HepG2 (cell line): ENCODE data around the gene KIAA1191. TPM values are rescaled to one million over a fixed set of nuclear protein-coding genes. Genes with fewer than 3 reads are reported as not detected.
A peak's percentile ranks its signal among the peaks of the same experiment; 100 is the strongest.

Experiments used
- CHD4 ChIP-seq: fragments of 200-600 bp; sonication (generic); IDR thresholded peaks from 2 replicates; pipeline ENCODE4 v1.7.0; 2017; ENCODE audit warnings: mild to moderate bottlenecking, low read length, borderline replicate concordance
- DMAP1 ChIP-seq: IDR thresholded peaks from 2 replicates; pipeline ENCODE4 v1.6.1; 2016
- EP300 ChIP-seq, 3 experiments: sonication (generic) in 1 of 3; formaldehyde crosslinking in 1 of 3; IDR thresholded peaks; 2 replicates each; pipeline versions ENCODE4 v1.5.1 to v1.6.1; 2011 to 2020; ENCODE audit warnings: low read depth in 2 of 3, low read length in 2 of 3, borderline replicate concordance in 1 of 3, improper control_type of control experiment in 1 of 3, mild to moderate bottlenecking in 1 of 3, missing genetic modification reagents in 1 of 3, moderate library complexity in 1 of 3
- HMG20A ChIP-seq: IDR thresholded peaks from 2 replicates; pipeline ENCODE4 v1.6.1; 2016; ENCODE audit warnings: borderline replicate concordance
- HMG20B ChIP-seq: conservative IDR thresholded peaks from 2 replicates; pipeline ENCODE4 v1.6.1; 2016; ENCODE audit warnings: missing genetic modification reagents, missing compliant biosample characterization
- HNF4G ChIP-seq, 2 experiments: sonication (generic) in 1 of 2; formaldehyde crosslinking in 1 of 2; IDR thresholded peaks; 2 replicates each; pipeline versions ENCODE4 v1.4.0 to v1.6.1; 2011 to 2020; ENCODE audit warnings: borderline replicate concordance in 2 of 2, low read depth in 2 of 2, mild to moderate bottlenecking in 2 of 2, low read length in 1 of 2, missing genetic modification reagents in 1 of 2, moderate library complexity in 1 of 2
- PATZ1 ChIP-seq: sonication (generic); formaldehyde crosslinking; IDR thresholded peaks from 2 replicates; pipeline ENCODE4 v1.4.0; 2020; ENCODE audit warnings: missing genetic modification reagents
- PLRG1 ChIP-seq: fragments of 450-650 bp; conservative IDR thresholded peaks from 2 replicates; pipeline ENCODE4 v1.6.1; 2016
- SNAPC2 ChIP-seq: sonication (generic); formaldehyde crosslinking; IDR thresholded peaks from 2 replicates; pipeline ENCODE4 v1.8.1; 2022; ENCODE audit warnings: mild to moderate bottlenecking, missing genetic modification reagents
- SNRNP70 ChIP-seq: fragments of 200-400 bp; formaldehyde crosslinking; IDR thresholded peaks from 2 replicates; pipeline ENCODE4 v1.6.1; 2017; ENCODE audit warnings: mild to moderate bottlenecking, low read depth, low read length, moderate library complexity
- TEAD3 ChIP-seq: optimal IDR thresholded peaks from 2 replicates; pipeline ENCODE3; 2016; ENCODE audit warnings: borderline replicate concordance
- USF2 ChIP-seq, 2 experiments: sonication (generic) in 1 of 2; formaldehyde crosslinking in 1 of 2; IDR thresholded peaks; 2 replicates each; pipeline versions ENCODE4 v1.5.1 to v1.6.1; 2011 to 2020; ENCODE audit warnings: borderline replicate concordance in 1 of 2, low read depth in 1 of 2, low read length in 1 of 2, mild to moderate bottlenecking in 1 of 2, missing genetic modification reagents in 1 of 2, moderate library complexity in 1 of 2
- ZBTB14 ChIP-seq: sonication (generic); formaldehyde crosslinking; IDR thresholded peaks from 2 replicates; pipeline ENCODE4 v1.4.0; 2020; ENCODE audit warnings: missing genetic modification reagents
- ZNF205 ChIP-seq: IDR thresholded peaks from 2 replicates; pipeline ENCODE4 v1.6.1; 2018; ENCODE audit warnings: missing biosample characterization, missing genetic modification reagents
- ZNF256 ChIP-seq: sonication (generic); formaldehyde crosslinking; conservative IDR thresholded peaks from 2 replicates; pipeline ENCODE4 v1.4.0; 2020; ENCODE audit warnings: missing genetic modification reagents
- ZNF34 ChIP-seq: sonication (generic); formaldehyde crosslinking; IDR thresholded peaks from 2 replicates; pipeline ENCODE4 v1.4.0; 2020; ENCODE audit warnings: mild to moderate bottlenecking, missing genetic modification reagents, borderline replicate concordance
- ZNF512 ChIP-seq: sonication (generic); formaldehyde crosslinking; IDR thresholded peaks from 2 replicates; pipeline ENCODE4 v1.4.0; 2020; ENCODE audit warnings: mild to moderate bottlenecking, missing genetic modification reagents
- ZNF552 ChIP-seq: sonication (generic); formaldehyde crosslinking; IDR thresholded peaks from 2 replicates; pipeline ENCODE4 v1.9.0; 2022; ENCODE audit warnings: missing genetic modification reagents, mild to moderate bottlenecking, borderline replicate concordance
- ZNF597 ChIP-seq: sonication (generic); formaldehyde crosslinking; IDR thresholded peaks from 2 replicates; pipeline ENCODE4 v1.5.0; 2020; ENCODE audit warnings: missing genetic modification reagents
- polyA plus RNA-seq, 8 experiments: library from polyadenylated mRNA; depleted of rRNA in 3 of 8; stranded (reverse) in 7 of 8; unstranded in 1 of 8; fragments of >200 nt; fragmentation: Illumina TruSeq in 4 of 8; extraction: Trizol in 4 of 8; gene quantifications; 2 replicates each; pipeline versions ENCODE4 v1.2.1 to v1.2.3, GENCODE V29; 2011 to 2016; ENCODE audit warnings: low read depth in 4 of 8, missing spikeins in 1 of 8, mixed read lengths in 1 of 8; ENCODE audit not compliant: insufficient read depth in 1 of 8
- total RNA-seq, 5 experiments: library from RNA; depleted of rRNA; stranded (reverse); fragments of >200 nt; fragmentation: Illumina TruSeq; extraction: Trizol; gene quantifications; 2 replicates each; pipeline ENCODE4 v1.2.3, GENCODE V29; 2016; ENCODE audit warnings: low read depth in 1 of 5

KIAA1191 gene
- total and polyA plus RNA-seq, 2 of the 13 experiments (the other 11 are each of a cell fraction or from before 2014, with no cell fraction given): 63.6 to 103 TPM

- no peak for TF ChIP-seq ZBTB14 (CRISPR knock-in tag)
- TF ChIP-seq ZNF512 (CRISPR knock-in tag): no peak
- TF ChIP-seq ZNF552 (CRISPR knock-in tag): peak; percentile 90
- TF ChIP-seq TEAD3 (CRISPR knock-in tag): peak; percentile 56
- TF ChIP-seq PATZ1 (CRISPR knock-in tag): peak; percentile 78
- no peak for TF ChIP-seq HMG20A (CRISPR knock-in tag)
- TF ChIP-seq ZNF256 (CRISPR knock-in tag): no peak
- TF ChIP-seq HMG20B (CRISPR knock-in tag): no peak
- no peak for TF ChIP-seq ZNF597 (CRISPR knock-in tag)
- peak; percentile 52; the same call in 1 of the 2 replicates for TF ChIP-seq ZNF205 (CRISPR knock-in tag)
- peak; percentile 71; the same call in 1 of the 2 replicates for TF ChIP-seq ZNF34 (CRISPR knock-in tag)
- no peak for TF ChIP-seq PLRG1
- no peak for TF ChIP-seq CHD4
- peak; percentile 8; the same call in 1 of the 2 replicates for TF ChIP-seq HNF4G (IDR thresholded peaks at IDR 0.05; ENCODE audit: borderline replicate concordance, low read depth, low read length)
- peak; percentile 55; the same call in 1 of the 2 replicates for TF ChIP-seq HNF4G (CRISPR knock-in tag; IDR thresholded peaks at IDR 0.05; ENCODE audit: borderline replicate concordance, low read depth)
- no peak for TF ChIP-seq SNRNP70
- TF ChIP-seq DMAP1: peak; percentile 79; the same call in 1 of the 2 replicates
- TF ChIP-seq EP300 (IDR thresholded peaks at IDR 0.05; ENCODE audit: low read depth in 2 of 2, low read length in 2 of 2): peak in 1 of 2 experiments; percentile 49; a peak in 2 of 4 replicates
- 0 out of 2 replicates have a peak, but pooled peaks have one; percentile 44 for TF ChIP-seq EP300 (CRISPR knock-in tag; IDR thresholded peaks at IDR 0.05; ENCODE audit: borderline replicate concordance)
- TF ChIP-seq SNAPC2 (CRISPR knock-in tag): 0 out of 2 replicates have a peak, but pooled peaks have one; percentile 20
- TF ChIP-seq USF2 (IDR thresholded peaks at IDR 0.05; ENCODE audit: low read depth, low read length): no peak
- no peak for TF ChIP-seq USF2 (CRISPR knock-in tag; IDR thresholded peaks at IDR 0.05; ENCODE audit: borderline replicate concordance)
Measured at GRCh38 chr5:176361437-176362232, at the start of gene KIAA1191 (continued).
